SK-N-SH (cell line): ENCODE results near the gene CXADR.

Experiments used
- EZH2phosphoT487 ChIP-seq: fragments of 200-600 bp; sonication (generic); IDR thresholded peaks from 2 replicates; pipeline ENCODE4 v1.6.1; 2017; ENCODE audit warnings: low read depth, mixed run types, mild to moderate bottlenecking, antibody characterized with exemption, moderate library complexity, borderline replicate concordance
- FOXM1 ChIP-seq: IDR thresholded peaks from 2 replicates; pipeline ENCODE4 v1.4.0; 2012; ENCODE audit warnings: low read depth, mild to moderate bottlenecking
- MEF2A ChIP-seq: IDR thresholded peaks from 2 replicates; pipeline ENCODE4 v1.4.0; 2012; ENCODE audit warnings: low read depth, borderline replicate concordance
- MXI1 ChIP-seq: IDR thresholded peaks from 2 replicates; pipeline ENCODE4 v1.6.1; 2012; ENCODE audit warnings: mild to moderate bottlenecking, low read depth, low read length, improper control_type of control experiment
- TAF1 ChIP-seq: IDR thresholded peaks from 2 replicates; pipeline ENCODE4 v1.6.1; 2012; ENCODE audit warnings: low read depth, mild to moderate bottlenecking, low read length, moderate library complexity, borderline replicate concordance
- TCF12 ChIP-seq: IDR thresholded peaks from 2 replicates; pipeline ENCODE4 v1.4.0; 2012
- TEAD4 ChIP-seq: IDR thresholded peaks from 2 replicates; pipeline ENCODE4 v1.4.0; 2012; ENCODE audit warnings: mild to moderate bottlenecking, borderline replicate concordance; ENCODE audit not compliant: insufficient read depth
- YY1 ChIP-seq: IDR thresholded peaks from 2 replicates; pipeline ENCODE4 v1.4.0; 2012; ENCODE audit warnings: low read depth, mild to moderate bottlenecking
- TF ChIP-seq, protein P1 (sequence below): fragments of 200-600 bp; sonication (generic); IDR thresholded peaks from 2 replicates; pipeline ENCODE4 v1.6.1; 2017; ENCODE audit warnings: antibody characterized with exemption, mild to moderate bottlenecking, moderate library complexity
- TF ChIP-seq, protein P2 (sequence below): IDR thresholded peaks from 2 replicates; pipeline ENCODE4 v1.4.0; 2012; ENCODE audit warnings: low read depth

DNA sequence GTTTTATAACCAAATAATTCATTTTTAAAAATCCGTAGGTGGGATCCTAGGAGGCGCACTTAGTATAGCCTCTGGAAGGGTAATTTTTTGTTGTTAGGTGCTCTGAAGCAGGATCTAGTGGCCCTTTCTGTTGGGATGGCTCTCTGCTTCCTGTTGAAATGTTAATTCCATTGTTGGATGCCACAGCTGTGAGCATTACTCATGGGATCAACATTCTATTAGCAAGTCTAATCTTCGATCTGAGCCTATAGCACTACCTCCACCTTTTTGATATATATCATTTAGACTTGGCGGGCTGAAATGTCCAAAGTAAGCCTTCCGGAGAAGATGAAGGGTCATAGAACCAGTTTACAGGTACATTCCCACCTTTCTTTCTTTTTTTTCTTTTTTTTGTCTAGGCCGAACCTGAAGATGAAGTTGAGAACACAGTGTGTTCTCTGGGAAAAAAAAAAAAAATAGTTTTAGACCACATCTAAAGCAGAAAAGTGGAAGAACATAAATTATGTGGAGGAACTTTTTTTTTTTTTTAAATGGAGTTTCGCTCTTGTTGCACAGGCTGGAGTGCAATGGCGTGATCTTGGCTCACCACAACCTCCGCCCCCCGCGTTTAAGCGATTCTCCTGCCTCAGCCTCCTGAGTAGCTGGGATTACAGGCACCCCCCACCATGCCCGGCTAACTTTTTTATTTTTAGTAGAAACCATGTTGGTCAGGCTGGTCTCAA lies 1.4 kb downstream of the CXADR start:
- TF ChIP-seq, protein P1, sequence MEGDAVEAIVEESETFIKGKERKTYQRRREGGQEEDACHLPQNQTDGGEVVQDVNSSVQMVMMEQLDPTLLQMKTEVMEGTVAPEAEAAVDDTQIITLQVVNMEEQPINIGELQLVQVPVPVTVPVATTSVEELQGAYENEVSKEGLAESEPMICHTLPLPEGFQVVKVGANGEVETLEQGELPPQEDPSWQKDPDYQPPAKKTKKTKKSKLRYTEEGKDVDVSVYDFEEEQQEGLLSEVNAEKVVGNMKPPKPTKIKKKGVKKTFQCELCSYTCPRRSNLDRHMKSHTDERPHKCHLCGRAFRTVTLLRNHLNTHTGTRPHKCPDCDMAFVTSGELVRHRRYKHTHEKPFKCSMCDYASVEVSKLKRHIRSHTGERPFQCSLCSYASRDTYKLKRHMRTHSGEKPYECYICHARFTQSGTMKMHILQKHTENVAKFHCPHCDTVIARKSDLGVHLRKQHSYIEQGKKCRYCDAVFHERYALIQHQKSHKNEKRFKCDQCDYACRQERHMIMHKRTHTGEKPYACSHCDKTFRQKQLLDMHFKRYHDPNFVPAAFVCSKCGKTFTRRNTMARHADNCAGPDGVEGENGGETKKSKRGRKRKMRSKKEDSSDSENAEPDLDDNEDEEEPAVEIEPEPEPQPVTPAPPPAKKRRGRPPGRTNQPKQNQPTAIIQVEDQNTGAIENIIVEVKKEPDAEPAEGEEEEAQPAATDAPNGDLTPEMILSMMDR, result no peak
- TF ChIP-seq FOXM1 (no peak), TAF1 (no peak), TEAD4 (no peak), MXI1 (no peak), EZH2phosphoT487 (no peak), MEF2A (no peak), YY1 (no peak), TCF12 (no peak)
- TF ChIP-seq, protein P2, sequence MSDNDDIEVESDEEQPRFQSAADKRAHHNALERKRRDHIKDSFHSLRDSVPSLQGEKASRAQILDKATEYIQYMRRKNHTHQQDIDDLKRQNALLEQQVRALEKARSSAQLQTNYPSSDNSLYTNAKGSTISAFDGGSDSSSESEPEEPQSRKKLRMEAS, result no peak
